Islet of Langerhans (tissue), 1 donor: ENCODE results near the gene NDRG4.

Experiments
- FAIRE-seq: peaks from one replicate; lab custom pipeline; 2011; peaks lifted over from hg19 to GRCh38; lab: Jason Lieb, UNC

NDRG4 gene

GRCh38 chr16:58495521-58496331 lies 4.2 kb upstream of the NDRG4 start:
- FAIRE-seq, result no peak

DNA sequence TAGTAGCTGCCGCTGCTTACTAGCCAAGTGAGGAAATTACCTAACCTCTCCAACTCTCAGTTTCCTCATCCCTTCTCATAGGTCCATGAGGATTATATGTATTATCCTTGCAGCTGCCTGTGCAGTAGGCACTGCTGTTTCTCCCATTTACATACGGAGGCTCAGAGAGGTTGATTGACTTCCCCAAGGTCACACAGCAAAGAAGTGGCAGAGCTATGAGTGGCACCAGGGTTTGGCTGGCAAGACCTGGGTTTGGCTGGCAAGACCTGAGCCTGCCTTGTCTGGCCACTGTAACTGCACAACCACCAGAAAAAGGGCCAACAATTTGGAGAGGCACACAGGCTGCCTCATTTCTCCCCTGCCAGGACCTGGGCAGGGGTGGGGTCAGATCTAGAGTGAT lies 2.5 kb upstream of the NDRG4 start:
- no peak for FAIRE-seq

- FAIRE-seq, result no peak
Observed at GRCh38 chr16:58497935-58498334, 2.0 kb upstream of the NDRG4 start.

DNA sequence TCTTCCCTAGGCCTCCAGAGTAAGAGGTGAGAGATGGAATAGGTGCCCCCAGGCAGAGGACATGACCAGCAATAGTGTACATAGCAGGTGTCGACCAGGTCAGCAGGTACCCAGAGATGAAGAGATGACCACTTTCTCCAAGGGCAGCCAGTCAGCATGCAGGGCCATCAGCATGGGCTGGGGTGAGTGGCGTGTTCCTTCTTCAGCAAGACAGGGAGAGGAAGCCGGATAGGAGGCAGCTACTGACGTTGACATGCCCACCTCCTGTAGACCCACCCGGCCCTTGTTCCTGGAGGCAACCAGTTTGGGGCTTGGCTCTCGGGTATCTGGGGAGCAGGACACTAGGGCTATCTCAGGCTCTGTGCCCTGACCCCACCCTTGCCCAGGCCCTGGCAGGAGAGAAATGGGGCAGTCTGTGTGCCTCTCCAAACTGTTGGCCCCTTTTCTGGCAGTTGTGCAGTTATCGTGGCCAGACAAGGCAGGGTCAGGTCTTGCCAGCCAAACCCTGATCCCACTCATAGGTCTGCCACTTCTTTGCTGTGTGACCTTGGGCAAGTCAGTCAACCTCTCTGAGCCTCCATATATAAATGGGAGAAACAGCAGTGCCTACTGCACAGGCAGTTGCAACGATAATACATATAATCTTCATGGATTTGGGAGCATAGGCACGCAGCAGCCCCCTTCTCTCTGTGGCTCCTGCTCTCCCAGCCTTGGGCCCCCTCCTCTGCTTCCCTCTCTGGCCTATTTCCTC lies 1.4 kb upstream of the NDRG4 start:
- no peak for FAIRE-seq

- FAIRE-seq, result no peak
Observed at GRCh38 chr16:58499092-58499511, 841 bp upstream of the NDRG4 start.

DNA sequence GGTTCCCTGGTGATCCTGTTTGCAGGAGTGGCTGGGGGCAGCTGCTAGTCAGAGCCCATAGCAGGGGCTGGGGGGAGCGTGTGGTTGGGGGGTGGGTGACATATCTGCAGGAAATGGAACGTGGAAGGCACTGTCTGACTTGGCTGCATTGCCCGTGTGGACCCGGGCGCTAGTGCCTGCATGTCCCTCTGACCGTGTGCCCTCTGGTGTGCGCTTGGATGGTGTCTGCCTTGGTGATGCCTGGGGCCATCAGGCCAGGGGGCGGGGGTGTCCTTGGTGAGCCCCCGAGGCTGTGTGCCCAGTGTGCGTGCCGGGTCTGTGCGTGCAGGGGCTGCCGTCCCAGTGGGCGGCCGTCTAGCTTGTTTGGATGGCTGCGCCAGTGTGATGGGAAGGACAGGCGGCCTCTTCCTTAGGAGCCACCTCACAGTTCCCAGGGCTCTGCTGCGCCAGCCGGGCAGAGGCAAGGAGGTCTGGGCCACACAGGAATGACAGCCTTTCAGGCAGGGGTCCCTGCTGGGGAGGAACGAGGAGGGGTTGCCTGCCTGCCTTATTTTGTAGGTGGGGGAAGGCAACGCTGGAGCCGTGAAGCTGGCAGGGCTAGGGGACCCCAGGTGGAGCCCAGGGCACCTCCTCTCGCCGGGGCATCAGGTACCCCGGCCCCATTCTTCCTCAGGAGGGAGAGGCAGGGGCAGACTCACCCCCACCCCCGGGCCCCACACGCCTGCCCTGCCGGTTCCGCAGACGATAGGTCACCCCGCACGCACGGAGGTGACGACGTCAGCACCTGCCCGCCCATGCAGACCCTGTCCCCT lies 693 bp downstream of the NDRG4 start:
- no peak for FAIRE-seq

GRCh38 chr16:58501242-58502131 lies 1.5 kb downstream of the NDRG4 start:
- FAIRE-seq, result no peak

DNA sequence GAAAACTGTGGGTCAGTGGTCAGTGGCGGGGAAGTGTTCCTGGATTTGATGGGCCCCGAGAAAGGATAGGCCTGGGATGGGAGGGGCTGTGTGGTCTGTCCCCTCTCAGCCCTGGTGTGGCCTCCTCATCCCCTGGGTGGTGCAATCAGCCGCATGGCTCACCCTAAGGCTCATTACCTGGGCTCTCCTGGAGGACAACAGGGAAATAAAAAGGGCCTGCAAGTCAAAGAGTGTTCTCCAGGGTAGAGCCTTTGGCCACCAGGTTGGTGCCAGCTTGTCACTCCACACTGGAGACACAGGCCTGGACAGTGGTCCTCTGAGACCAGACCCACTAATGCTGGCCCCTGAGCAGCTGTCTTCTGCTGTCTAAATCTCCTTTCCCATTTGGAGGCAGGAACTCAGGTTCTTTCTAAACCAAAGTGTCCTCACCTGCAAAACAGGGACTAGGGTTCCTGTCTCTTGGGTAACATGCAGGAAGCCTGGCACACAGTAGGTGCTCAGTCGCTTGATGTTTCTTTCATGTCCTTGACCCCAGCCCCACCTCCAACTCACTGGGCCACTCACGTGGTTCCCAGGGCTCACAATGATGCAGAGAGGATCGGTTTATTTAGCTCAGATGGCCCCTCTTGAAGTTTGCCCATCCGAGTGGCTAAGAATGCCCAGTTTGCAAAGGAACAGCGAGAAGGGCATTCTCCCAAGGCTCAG lies 2.4 kb downstream of the NDRG4 start:
- no peak for FAIRE-seq

- no peak for FAIRE-seq
Observed at GRCh38 chr16:58503166-58503862, 3.4 kb downstream of the NDRG4 start.

DNA sequence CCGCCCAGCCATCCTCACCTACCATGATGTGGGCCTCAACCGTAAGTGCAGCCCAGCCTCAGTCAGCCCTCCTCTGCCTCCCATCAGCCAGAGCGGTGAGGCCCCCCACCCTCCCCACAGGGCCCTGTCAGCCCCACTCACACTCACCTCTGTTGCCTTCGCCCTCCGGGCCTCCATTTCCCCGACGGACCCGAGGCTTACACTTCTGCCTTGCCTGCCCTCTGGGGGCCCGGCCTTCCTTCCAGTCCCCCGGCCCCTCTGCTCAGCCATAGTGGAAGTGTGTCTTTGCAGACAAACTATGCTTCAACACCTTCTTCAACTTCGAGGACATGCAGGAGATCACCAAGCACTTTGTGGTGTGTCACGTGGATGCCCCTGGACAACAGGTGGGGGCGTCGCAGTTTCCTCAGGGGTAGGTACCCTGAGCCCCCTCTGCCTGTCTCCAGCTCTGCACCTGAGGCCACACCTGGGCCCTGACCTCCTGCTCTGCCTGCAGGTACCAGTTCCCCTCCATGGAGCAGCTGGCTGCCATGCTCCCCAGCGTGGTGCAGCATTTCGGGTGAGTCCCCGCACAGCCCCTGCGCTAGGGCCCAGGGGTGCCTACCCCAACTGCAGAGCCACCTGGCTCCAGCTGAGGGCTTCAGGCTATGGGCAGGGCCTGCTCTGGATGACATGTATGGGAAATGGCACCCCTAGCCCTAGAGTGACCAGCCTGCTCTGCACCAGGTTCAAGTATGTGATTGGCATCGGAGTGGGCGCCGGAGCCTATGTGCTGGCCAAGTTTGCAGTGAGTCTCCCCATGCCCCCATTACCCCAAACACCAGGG lies 4.1 kb downstream of the NDRG4 start:
- FAIRE-seq, result no peak

GRCh38 chr16:58506241-58507194 lies 6.6 kb downstream of the NDRG4 start:
- no peak for FAIRE-seq

- FAIRE-seq, result no peak
Observed at GRCh38 chr16:58507195-58507962, 7.4 kb downstream of the NDRG4 start.

GRCh38 chr16:58507963-58508670 lies 8.2 kb downstream of the NDRG4 start:
- FAIRE-seq, result no peak

DNA sequence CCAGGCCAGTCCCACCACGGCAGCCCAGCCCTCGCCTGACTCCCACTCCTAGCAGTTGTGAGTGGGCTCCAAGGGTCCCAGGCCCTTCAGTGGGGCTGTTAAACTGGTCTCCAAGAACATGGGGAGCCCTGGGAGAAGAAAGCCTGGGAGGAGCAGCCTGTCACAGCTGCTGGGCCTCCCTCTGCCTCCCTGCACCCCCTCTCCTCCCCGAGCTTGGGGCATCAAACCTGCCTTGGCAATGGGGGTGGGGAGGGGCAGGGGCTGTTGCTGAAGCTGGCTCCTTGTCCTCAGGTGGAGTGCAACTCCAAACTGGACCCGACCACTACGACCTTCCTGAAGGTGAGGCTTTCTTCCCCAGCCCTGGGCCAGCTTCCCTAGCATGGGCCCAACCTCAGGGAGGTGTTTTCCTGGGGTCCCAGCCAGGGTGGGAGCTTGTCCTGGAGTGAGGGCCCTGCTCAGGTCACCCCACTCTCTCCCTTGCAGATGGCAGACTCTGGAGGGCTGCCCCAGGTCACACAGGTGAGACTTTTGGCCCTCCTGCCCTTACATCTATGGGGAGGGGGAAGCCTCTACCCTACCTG lies 8.8 kb downstream of the NDRG4 start:
- FAIRE-seq, result no peak

GRCh38 chr16:58509256-58510096 lies 9.5 kb downstream of the NDRG4 start:
- no peak for FAIRE-seq
